Measurements from ENCODE around the gene SRF. TPM values are rescaled to one million over a fixed set of nuclear protein-coding genes. Genes with fewer than 3 reads are reported as not detected.

The SRF gene
- total RNA-seq, 2 donors from 2014 or later, result 44.2 to 46.1 TPM

DNA sequence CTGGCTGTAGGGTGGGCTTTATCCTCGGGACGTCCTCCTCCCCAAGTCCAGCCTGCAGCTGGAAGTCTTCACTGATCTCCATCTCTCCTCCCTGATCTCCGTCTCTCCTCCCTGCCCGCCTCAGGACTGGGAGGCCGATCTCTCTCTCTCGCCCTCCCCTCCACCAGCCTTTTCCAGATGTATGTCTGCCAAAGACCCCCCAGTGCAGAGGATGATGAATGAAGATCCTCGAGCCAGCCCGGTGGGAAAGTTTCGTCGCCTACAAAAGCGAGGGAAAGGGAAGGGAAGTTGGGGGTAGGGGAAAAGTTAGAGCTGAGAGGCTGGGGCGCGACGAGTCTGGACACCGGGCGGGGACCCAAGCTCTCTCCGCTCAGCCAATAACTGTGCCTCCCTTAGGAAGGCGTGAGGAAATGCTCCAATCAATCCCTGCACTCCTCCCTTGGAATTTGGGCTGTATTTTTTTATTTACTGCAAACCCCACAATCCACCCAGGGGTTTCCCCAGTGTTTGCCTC is 595 bp upstream of the SRF start:
- Mint-ChIP-seq H3K27me3 (ENCODE audit: low read depth) (no peaks in the 10 kb centered on the region), H3K4me1 (ENCODE audit: low read depth) (peaks cover 39% of the 10 kb centered on the region), H3K9me3 (no peaks in the 10 kb centered on the region)

DNA sequence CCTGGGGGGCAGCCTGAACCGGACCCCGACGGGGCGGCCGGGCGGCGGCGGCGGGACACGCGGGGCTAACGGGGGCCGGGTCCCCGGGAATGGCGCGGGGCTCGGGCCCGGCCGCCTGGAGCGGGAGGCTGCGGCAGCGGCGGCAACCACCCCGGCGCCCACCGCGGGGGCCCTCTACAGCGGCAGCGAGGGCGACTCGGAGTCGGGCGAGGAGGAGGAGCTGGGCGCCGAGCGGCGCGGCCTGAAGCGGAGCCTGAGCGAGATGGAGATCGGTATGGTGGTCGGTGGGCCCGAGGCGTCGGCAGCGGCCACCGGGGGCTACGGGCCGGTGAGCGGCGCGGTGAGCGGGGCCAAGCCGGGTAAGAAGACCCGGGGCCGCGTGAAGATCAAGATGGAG is 636 bp downstream of the SRF start:
- peaks cover 49% of the 10 kb centered on the region for H3K4me1 Mint-ChIP-seq (ENCODE audit: low read depth)
- peak; percentile 2 for ATAC-seq (replicated peaks in 1 of 2)

More for the DNA sequence above, 595 bp upstream of the SRF start:
- peak overlapping the region; percentile 89 to 96 for H3K4me3 Mint-ChIP-seq
- peaks cover 7 to 12% of the 10 kb centered on the region in 2 donors for H3K36me3 Mint-ChIP-seq (ENCODE audit: insufficient read depth in 2 of 2)
- ATAC-seq (replicated peaks in 1 of 2) (no peak), DNase-seq (no peak)
- H3K27ac Mint-ChIP-seq, result peak overlapping the region; percentile 75

DNA sequence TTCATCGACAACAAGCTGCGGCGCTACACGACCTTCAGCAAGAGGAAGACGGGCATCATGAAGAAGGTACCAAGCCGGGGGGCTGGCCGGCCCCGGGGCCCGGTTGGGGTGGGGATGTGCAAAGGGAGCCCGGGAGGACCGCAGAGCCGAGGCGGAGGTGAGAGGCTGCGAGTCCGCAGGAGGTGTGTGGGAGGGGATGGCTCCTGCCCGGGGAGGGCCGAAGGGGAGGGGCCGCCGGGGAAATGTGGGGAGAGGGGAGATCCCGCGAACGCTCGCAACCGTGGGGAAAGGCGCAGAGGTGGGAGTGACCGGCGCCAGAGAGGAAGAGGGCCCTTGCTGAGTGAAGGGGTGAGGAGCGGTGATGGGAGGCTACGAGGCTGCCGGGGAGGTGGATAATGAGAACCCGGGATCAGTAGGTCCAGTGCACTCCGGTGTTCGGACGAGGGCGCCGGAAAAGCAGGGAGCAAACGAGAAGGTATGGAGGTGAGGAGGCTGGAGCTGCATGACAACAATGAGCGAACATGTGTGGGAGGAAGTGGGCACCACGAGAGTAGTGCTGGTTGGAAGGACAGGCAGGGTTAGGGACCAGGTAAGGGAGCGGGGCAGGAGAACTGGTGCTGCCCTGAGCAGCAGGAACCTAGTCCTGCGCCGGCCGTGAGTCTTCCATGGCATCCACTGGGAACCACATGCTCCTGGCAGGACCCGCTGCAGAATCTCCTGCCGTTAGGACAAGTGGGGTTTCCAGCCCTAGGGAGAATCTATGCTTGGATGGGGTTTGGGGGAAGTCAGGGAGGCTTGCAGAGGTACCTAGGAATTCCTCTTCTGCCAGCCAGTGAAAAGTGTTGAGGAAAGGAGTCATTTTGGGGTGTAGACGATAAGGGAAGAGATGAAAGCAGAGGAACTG is 1.3 kb downstream of the SRF start:
- Mint-ChIP-seq H3K36me3 (ENCODE audit: insufficient read depth in 2 of 2) (peaks cover 9 to 19% of the 10 kb centered on the region in 2 donors), H3K4me1 (ENCODE audit: low read depth) (peaks cover 49% of the 10 kb centered on the region), H3K4me3 (peak overlapping the region; percentile 89 to 94), H3K27ac (peak overlapping the region; percentile 79), H3K9me3 (no peaks in the 10 kb centered on the region), H3K27me3 (ENCODE audit: low read depth) (no peaks in the 10 kb centered on the region)
- ATAC-seq (replicated peaks in 1 of 2), result peak in 1 of 2 donors; percentile 3
- peak; percentile 70 to 73 for DNase-seq

More for the DNA sequence above, 636 bp downstream of the SRF start:
- Mint-ChIP-seq H3K9me3 (no peaks in the 10 kb centered on the region), H3K36me3 (ENCODE audit: insufficient read depth in 2 of 2) (peaks cover 9 to 19% of the 10 kb centered on the region in 2 donors), H3K4me3 (peak overlapping the region; percentile 94 to 96), H3K27me3 (ENCODE audit: low read depth) (no peaks in the 10 kb centered on the region), H3K27ac (peak overlapping the region; percentile 79)
- DNase-seq, result peak; percentile 50 to 59

GRCh38 chr6:43173591-43174262 is 2.7 kb downstream of the SRF start:
- DNase-seq (peak in 1 of 2 donors; percentile 29), ATAC-seq (replicated peaks in 1 of 2) (no peak)
- Mint-ChIP-seq H3K27me3 (ENCODE audit: low read depth) (no peaks in the 10 kb centered on the region), H3K9me3 (no peaks in the 10 kb centered on the region), H3K4me1 (ENCODE audit: low read depth) (peaks cover 49% of the 10 kb centered on the region), H3K36me3 (ENCODE audit: insufficient read depth in 2 of 2) (peaks cover 9 to 30% of the 10 kb centered on the region in 2 donors), H3K27ac (peak overlapping the region; percentile 70), H3K4me3 (peak overlapping the region; percentile 89 to 94)

- peak overlapping the region; percentile 89 to 94 for H3K4me3 Mint-ChIP-seq
- H3K27ac Mint-ChIP-seq, result peak overlapping the region; percentile 96
- H3K36me3 Mint-ChIP-seq (ENCODE audit: insufficient read depth in 2 of 2), result peaks cover 9 to 30% of the 10 kb centered on the region in 2 donors
- no peaks in the 10 kb centered on the region for H3K27me3 Mint-ChIP-seq (ENCODE audit: low read depth)
- ATAC-seq (replicated peaks in 1 of 2), result peak; percentile 77 to 78
- DNase-seq, result peak; percentile 95 to 97
- H3K9me3 Mint-ChIP-seq, result no peaks in the 10 kb centered on the region
- H3K4me1 Mint-ChIP-seq (ENCODE audit: low read depth), result peaks cover 49% of the 10 kb centered on the region
These were observed 3.4 kb downstream of the SRF start for GRCh38 chr6:43174263-43175112.

- Mint-ChIP-seq H3K4me1 (ENCODE audit: low read depth) (peaks cover 43% of the 10 kb centered on the region), H3K9me3 (no peaks in the 10 kb centered on the region), H3K36me3 (ENCODE audit: insufficient read depth in 2 of 2) (peaks cover 9 to 28% of the 10 kb centered on the region in 2 donors), H3K4me3 (no peak overlapping the region), H3K27me3 (ENCODE audit: low read depth) (no peaks in the 10 kb centered on the region), H3K27ac (peak overlapping the region; percentile 96)
- DNase-seq (no peak), ATAC-seq (replicated peaks in 1 of 2) (no peak)
These were observed 4.8 kb downstream of the SRF start for GRCh38 chr6:43175676-43176422.

GRCh38 chr6:43176423-43176786 is 5.3 kb downstream of the SRF start:
- Mint-ChIP-seq H3K4me1 (ENCODE audit: low read depth) (peaks cover 46% of the 10 kb centered on the region), H3K36me3 (ENCODE audit: insufficient read depth in 2 of 2) (peaks cover 7 to 26% of the 10 kb centered on the region in 2 donors), H3K9me3 (no peaks in the 10 kb centered on the region), H3K4me3 (no peak overlapping the region), H3K27me3 (ENCODE audit: low read depth) (no peaks in the 10 kb centered on the region), H3K27ac (peak overlapping the region; percentile 96)
- ATAC-seq (replicated peaks in 1 of 2), result no peak
- DNase-seq, result no peak

DNA sequence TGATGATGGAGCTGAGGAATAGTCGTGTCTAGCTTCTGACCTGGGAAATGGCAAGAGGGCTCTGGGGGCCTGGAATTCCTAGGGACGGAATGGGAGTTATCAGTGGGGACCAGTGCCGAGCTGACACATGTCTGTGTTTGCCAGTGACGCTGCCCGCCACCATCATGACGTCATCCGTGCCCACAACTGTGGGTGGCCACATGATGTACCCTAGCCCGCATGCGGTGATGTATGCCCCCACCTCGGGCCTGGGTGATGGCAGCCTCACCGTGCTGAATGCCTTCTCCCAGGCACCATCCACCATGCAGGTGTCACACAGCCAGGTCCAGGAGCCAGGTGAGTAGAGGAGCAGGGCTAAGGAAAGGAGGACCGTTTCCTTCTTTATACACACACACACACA is 7.1 kb downstream of the SRF start:
- DNase-seq (no peak), ATAC-seq (replicated peaks in 1 of 2) (no peak)
- no peak overlapping the region for H3K4me3 Mint-ChIP-seq
- no peak overlapping the region for H3K27ac Mint-ChIP-seq
- no peaks in the 10 kb centered on the region for H3K9me3 Mint-ChIP-seq
- H3K36me3 Mint-ChIP-seq (ENCODE audit: insufficient read depth in 2 of 2), result peaks cover 6 to 26% of the 10 kb centered on the region in 2 donors
- H3K27me3 Mint-ChIP-seq (ENCODE audit: low read depth), result no peaks in the 10 kb centered on the region
- H3K4me1 Mint-ChIP-seq (ENCODE audit: low read depth), result peaks cover 48% of the 10 kb centered on the region

DNA sequence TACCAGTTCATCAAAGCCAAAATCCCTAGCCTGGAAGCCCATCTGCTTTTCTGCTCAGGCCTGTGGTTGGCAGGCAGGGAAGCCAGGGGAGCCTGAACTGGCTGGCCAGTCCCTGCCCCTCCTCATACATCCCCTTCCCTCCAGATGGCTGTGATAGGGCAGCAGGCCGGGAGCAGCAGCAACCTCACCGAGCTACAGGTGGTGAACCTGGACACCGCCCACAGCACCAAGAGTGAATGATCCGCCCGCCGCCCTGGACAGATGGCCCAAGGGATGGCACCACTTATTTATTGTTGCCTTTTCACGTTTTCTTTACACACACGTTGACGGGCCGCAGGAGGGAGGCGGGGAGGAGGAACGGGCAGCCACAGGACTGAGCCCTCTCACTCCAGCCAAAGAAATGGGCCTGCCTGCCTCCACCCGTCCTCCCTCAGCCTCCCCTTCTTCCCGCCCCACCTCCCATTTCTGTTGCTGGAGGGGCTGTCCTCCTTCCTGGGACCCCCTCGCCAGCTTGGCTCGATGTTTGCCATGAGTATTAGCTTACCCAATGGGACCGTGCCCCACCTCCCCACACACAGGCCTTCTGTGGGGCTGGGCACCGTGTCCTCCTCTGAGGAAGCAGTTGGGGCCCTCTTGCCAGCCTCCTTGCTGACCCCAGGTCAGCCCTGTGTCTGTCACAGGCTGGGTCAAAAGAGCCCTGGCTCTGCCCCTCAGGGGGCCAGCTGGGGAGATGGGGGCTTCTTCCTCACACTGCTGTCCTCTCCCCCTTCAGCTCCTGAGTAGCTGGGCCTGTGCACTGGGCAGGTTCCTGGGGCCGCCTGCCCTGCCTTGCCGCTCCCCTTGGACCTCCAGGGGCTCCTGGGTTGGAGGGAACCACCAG is 8.1 kb downstream of the SRF start:
- Mint-ChIP-seq H3K4me3 (no peak overlapping the region), H3K9me3 (no peaks in the 10 kb centered on the region), H3K27me3 (ENCODE audit: low read depth) (no peaks in the 10 kb centered on the region), H3K4me1 (ENCODE audit: low read depth) (peaks cover 49% of the 10 kb centered on the region), H3K27ac (no peak overlapping the region), H3K36me3 (ENCODE audit: insufficient read depth in 2 of 2) (peaks cover 6 to 28% of the 10 kb centered on the region in 2 donors)
- DNase-seq, result no peak
- no peak for ATAC-seq (replicated peaks in 1 of 2)

DNA sequence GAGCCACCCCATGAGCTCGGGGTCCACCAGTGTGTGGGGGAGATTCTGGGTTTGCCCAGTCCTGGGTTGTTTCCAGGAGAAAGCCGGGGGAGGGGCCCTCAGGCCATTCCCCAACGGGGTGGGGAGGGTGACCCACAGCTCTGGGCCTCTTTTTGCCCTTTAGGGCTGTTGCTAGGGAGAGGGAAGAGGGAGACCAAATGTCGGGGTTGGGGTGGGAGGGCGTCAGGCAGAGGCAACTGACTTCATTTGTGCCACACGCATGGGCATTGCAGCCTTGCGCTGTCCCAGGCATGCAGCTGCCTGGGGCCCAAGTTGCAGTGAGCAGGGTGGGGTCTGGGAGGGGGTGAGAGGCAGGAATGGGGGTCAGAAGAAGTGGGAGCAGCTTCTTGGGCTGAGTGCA is 9.0 kb downstream of the SRF start:
- Mint-ChIP-seq H3K27ac (no peak overlapping the region), H3K4me1 (ENCODE audit: low read depth) (peaks cover 51% of the 10 kb centered on the region), H3K4me3 (no peak overlapping the region), H3K36me3 (ENCODE audit: insufficient read depth in 2 of 2) (peaks cover 6 to 28% of the 10 kb centered on the region in 2 donors), H3K9me3 (no peaks in the 10 kb centered on the region), H3K27me3 (ENCODE audit: low read depth) (no peaks in the 10 kb centered on the region)
- ATAC-seq (replicated peaks in 1 of 2), result no peak
- DNase-seq, result no peak

GRCh38 chr6:43180985-43181384 is 9.9 kb downstream of the SRF start:
- ATAC-seq (replicated peaks in 1 of 2) (no peak), DNase-seq (no peak)
- H3K27ac Mint-ChIP-seq, result peak overlapping the region; percentile 6
- peak overlapping the region; percentile 96 to 98 for H3K4me3 Mint-ChIP-seq
- H3K4me1 Mint-ChIP-seq (ENCODE audit: low read depth), result peaks cover 48% of the 10 kb centered on the region
- no peaks in the 10 kb centered on the region for H3K9me3 Mint-ChIP-seq
- no peaks in the 10 kb centered on the region for H3K27me3 Mint-ChIP-seq (ENCODE audit: low read depth)
- peaks cover 6 to 25% of the 10 kb centered on the region in 2 donors for H3K36me3 Mint-ChIP-seq (ENCODE audit: insufficient read depth in 2 of 2)

Measured in activated T-cell treated with anti-CD3 and anti-CD28 coated beads, Interleukin-2, amount 50 U/mL, for 72 hours (primary cell).